HG03025 (cell line): ENCODE data around the gene ESR1.
"Not testable (repeated sequence)": the region's sequence is repeated elsewhere in the genome, so short reads cannot be mapped to it uniquely, and the experiment has no call there.

Source experiments
- ATAC-seq: cut with Tn5 transposase; IDR thresholded peaks from one replicate; pipeline ENCODE4 v1.9.1; 2021; ENCODE audit warnings: mild to moderate bottlenecking, moderate library complexity; ENCODE audit not compliant: unreplicated experiment, low FRiP score

The ESR1 gene

DNA sequence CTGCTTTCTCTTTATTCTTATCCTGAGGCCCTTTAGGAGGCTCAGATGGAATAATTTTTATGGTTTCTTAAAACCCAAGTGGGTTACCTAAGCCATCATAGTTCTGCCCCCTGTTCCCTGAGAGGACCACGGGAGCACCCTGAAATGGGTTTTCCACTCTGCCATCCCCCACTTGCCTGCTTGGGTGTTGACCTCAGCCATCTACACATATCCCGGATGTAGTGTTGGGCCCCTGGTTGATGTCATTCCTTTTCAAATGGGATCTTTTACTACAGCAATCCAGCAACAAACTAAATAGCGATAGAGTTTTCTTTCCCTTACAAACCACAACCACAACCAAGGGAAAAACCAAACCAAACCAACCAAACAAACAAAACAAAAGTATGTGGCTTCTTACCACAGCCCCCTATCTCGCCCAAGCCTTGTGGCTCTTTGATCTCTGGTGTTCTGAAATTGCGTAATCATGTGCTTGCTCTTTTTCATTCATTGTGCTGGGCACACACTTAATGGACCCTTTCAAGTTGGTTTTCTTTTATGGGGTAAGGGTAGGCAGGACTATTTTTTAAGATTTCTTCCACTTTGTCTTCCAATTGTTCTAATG lies 154.9 kb downstream of the ESR1 start:
- ATAC-seq = no peak

GRCh38 chr6:151963001-151963400 lies 155.5 kb downstream of the ESR1 start:
- no peak for ATAC-seq

GRCh38 chr6:151964412-151964811 lies 156.9 kb downstream of the ESR1 start:
- ATAC-seq = not testable (repeated sequence)

DNA sequence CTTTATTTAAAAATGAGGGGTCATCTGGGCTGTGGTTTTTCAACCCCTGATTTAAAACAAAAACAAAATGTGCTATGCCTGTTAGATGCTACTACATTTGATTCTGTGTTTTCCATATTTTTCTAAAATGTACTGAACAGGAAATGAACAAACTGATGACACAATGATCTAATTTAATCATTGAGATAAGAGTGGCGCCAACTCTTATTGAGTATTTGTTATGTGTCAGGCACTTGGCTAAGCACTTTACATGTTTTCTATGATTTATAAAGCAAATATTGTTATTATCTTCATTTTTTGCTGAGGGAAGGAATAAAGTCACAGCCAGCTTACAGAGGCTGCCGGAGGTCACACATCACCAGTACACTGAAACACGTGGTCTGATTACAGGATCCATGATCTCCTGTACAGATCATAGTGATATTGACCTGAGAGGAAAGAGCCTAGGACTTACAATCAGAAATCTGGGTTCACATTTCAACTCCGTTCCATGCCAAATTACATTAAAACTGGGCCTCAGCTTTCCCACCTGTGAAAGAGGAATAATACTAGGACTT lies 166.7 kb downstream of the ESR1 start:
- ATAC-seq = no peak

DNA sequence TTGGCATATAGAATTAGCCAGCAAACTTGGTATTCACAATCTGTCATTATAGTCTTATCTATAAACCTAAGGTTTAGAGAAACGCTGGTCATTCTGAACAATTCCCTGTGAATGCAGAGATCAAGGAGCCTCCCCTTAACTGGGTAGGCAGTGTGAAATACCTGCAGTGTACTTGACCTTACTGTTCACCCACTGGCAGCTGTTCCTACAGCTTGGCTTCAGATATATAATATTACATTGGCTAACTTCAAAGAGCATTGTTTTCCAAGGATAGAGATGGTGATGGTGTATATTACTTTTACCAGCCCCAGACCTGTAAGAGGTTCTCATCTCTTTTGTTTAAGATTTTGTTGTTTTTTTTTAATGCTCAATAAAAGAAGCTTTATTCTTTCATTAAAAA lies 168.3 kb downstream of the ESR1 start:
- ATAC-seq = no peak

- ATAC-seq = not testable (repeated sequence)
These were observed 180.7 kb downstream of the ESR1 start for GRCh38 chr6:151988199-151988598.

DNA sequence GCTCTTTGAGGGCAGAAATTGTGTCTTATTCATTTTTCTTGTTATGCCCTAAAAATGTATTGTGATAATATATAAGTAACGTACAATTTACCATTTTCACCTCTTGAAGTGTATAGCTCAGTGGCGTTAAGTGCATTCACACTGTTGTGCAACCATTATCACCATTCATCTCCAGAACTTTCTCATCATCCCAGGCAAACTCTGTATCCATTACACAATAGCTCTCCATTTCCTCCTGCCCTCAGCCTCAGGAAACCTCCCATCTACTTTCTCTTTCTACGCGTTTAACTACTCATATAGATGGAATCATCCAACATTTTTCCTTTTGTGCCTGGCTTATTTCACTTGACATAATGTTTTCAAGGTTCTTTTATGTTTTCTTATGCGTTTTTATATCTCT lies 184.6 kb downstream of the ESR1 start:
- no peak for ATAC-seq

DNA sequence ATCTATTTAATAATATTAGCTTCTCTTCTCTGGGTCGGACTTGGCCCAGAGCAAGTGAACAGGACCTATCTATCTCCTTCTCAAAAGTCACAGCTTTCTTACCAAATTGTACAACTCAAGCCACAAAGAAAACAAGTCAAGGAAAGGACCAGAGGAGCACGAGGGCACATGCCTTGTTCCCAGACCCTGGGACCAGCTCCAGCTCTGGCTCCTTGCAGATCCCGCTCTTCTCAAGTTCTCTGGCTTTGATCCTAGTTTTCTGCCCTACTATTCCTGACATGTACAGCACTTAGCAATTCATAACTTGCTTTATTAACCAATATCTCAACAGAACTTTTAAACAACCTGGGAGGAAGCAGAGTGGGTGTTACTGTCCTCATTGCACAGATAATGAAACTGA lies 185.9 kb downstream of the ESR1 start:
- no peak for ATAC-seq

DNA sequence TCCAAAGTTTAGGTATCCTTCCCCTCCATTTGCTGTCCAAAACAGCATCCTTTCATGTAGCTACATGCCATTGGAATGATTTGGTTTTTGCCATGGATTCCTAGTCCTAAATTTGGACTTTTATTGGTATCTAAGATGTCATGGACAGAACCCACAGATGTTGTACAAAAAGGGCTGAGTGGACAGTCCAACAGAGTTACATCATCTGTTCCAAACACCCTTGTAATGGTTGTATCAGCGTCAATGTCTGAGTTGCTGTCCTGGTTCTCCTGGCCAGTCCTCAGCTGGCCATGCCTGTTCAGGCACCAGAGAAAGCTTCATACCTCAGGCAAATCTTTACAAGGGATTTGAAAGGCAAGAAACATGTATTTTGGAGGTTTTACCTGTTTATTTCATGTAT lies 191.3 kb downstream of the ESR1 start:
- no peak for ATAC-seq

GRCh38 chr6:151999194-151999593 lies 191.7 kb downstream of the ESR1 start:
- no peak for ATAC-seq

DNA sequence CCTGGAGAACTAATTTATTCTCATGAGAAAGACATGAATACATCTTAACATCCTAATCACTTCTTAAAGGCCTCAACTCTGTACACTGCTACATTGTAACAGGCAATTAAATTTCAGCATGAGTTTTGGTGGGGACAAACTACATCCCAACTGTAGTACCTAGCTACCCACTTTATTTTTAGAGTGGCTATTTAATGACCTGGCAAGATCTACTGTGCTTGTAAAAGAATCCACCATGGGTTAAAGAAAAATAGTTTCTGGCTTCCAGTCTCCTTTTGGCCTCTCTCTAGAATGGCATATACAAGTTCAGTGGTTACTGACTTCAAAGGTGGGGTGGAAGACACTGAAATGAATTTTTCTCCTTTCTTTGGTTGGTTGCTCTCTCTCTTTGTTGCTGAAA lies 193.9 kb downstream of the ESR1 start:
- ATAC-seq = no peak

GRCh38 chr6:152002306-152002705 lies 194.8 kb downstream of the ESR1 start:
- no peak for ATAC-seq

GRCh38 chr6:152004036-152004566 lies 196.6 kb downstream of the ESR1 start:
- ATAC-seq = no peak

DNA sequence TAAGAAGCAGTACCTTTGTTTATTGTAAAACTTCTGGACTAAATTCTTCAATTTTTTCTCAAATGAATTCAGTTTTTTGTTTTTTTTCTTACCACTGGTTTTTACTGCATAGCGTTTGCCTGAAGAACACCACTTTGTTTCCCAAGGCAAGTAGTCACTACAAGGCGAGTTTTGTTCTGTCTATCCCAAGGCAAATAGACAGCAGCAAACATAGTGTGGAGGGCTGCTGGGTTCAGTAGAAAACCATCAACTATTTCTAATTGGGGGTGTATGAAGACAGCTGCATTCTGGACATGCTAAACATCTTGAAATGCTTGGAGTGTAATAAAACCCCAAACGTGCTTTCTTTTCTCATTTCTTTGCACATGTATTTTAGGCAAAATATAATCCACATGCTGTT lies 197.4 kb downstream of the ESR1 start:
- ATAC-seq = no peak

DNA sequence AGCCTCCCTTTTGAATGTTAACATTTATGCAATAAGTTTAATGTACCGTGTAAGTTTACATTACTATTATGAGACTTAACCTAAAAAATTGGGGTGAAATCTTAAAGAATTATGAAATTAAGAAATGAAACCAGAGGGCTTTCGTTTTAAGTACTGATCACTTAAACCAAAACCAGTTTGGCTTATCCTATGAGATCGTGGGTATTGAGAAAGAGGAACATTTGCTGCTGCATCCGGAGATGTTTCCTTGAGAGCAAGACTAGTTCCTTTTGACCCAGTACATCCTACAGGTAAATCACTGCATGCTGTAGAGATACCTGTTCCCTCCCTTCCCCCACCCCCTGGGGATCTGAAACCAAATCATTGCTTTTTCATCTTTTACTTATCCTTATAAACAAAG lies 201.3 kb downstream of the ESR1 start:
- ATAC-seq = no peak

GRCh38 chr6:152012227-152012626 lies 204.7 kb downstream of the ESR1 start:
- ATAC-seq = no peak

DNA sequence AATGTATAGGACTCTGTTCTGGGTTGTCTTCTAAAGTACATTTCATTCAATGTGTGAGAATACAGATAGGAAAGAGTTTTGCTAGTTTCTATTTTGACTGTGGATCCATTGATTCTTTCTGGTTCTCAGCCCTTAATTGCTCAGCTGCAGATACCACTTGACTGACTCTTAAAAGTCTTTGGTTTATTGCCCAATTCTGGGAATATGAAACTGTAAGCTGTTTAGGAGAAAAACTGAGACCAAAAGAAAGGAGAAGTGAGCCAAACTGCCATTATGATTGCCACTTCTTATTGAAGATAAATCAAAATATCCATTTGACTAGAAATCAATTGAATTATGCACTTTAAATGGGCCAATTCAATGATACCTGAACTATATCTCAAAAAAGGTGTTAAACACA lies 211.4 kb downstream of the ESR1 start:
- ATAC-seq = no peak

GRCh38 chr6:152022303-152022702 lies 214.8 kb downstream of the ESR1 start:
- no peak for ATAC-seq

- ATAC-seq = no peak
These were observed 216.1 kb downstream of the ESR1 start for GRCh38 chr6:152023613-152024012.

DNA sequence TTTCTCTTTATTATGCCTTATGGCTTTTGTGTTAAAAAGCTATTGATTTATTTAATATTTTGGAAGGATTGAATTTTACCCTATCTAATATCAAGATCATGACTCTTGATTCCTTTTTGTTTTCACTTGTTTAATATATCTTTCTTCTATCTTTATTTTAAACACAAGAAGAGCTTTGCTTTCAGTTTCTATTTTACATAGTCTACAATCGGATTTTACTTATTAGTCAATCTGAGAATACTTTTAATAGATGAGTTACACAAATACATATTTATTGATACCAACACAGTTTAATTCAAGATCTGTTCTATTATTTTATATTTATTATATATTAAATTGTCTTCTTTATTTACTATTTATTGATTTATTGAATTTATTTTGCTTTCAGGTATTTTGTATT lies 218.8 kb downstream of the ESR1 start:
- no peak for ATAC-seq

DNA sequence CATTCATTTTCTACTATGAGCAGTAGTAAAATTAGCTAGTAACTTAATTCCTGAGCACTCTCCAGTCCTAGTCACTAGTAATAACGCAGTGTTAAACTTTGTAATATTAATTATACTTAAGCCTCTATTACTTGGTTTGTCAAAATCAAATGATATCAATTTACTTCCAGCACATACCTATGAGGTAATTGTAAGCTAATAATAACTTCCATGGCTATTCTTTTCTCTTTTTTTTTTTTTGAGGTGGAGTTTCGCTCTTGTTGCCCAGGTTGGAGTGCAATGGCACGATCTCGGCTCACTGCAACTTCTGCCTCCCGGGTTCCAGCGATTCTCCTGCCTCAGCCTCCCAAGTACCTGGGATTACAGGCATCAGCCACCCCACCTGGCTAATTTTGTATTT lies 219.3 kb downstream of the ESR1 start:
- not testable (repeated sequence) for ATAC-seq

DNA sequence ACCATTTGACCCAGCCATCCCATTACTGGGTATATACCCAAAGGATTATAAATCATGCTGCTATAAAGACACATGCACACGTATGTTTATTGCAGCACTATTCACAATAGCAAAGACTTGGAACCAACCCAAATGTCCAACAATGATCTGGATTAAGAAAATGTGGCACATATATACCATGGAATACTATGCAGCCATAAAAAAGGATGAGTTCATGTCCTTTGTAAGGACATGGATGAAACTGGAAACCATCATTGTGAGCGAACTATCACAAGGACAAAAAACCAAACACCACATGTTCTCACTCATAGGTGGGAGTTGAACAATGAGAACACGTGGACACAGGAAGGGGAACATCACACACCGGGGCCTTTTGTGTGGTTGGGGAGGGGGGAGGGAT lies 226.3 kb downstream of the ESR1 start:
- not testable (repeated sequence) for ATAC-seq

GRCh38 chr6:152034631-152035030 lies 227.1 kb downstream of the ESR1 start:
- no peak for ATAC-seq
